Measurements from ENCODE around the gene MECP2. TPM values are rescaled to one million over a fixed set of nuclear protein-coding genes. Genes with fewer than 3 reads are reported as not detected.

The MECP2 gene
- total RNA-seq, 1 experiment from 2014 or later, result 33.0 TPM

- DNase-seq (ENCODE audit: extremely low read depth, low read depth), result no peak
Observed at GRCh38 chrX:154064637-154065435, 32.7 kb downstream of the MECP2 start.

GRCh38 chrX:154063234-154063633 lies 34.3 kb downstream of the MECP2 start:
- no peak for DNase-seq (ENCODE audit: extremely low read depth, low read depth)

- DNase-seq (ENCODE audit: extremely low read depth, low read depth), result no peak
Observed at GRCh38 chrX:154061801-154062200, 35.7 kb downstream of the MECP2 start.

- DNase-seq (ENCODE audit: extremely low read depth, low read depth), result no peak
Observed at GRCh38 chrX:154059729-154060245, 37.7 kb downstream of the MECP2 start.

GRCh38 chrX:154059231-154059630 lies 38.3 kb downstream of the MECP2 start:
- no peak for DNase-seq (ENCODE audit: extremely low read depth, low read depth)

GRCh38 chrX:154058214-154058997 lies 39.1 kb downstream of the MECP2 start:
- DNase-seq (ENCODE audit: extremely low read depth, low read depth), result no peak

- no peak for DNase-seq (ENCODE audit: extremely low read depth, low read depth)
Observed at GRCh38 chrX:154057791-154058190, 39.7 kb downstream of the MECP2 start.

- DNase-seq (ENCODE audit: extremely low read depth, low read depth), result no peak
Observed at GRCh38 chrX:154056770-154057241, 40.7 kb downstream of the MECP2 start.

GRCh38 chrX:154051201-154051810 lies 46.2 kb downstream of the MECP2 start:
- peak; percentile 42 for DNase-seq (ENCODE audit: extremely low read depth, low read depth)

GRCh38 chrX:154050113-154050495 lies 47.4 kb downstream of the MECP2 start:
- DNase-seq (ENCODE audit: extremely low read depth, low read depth), result no peak

GRCh38 chrX:154049209-154050112 lies 48.1 kb downstream of the MECP2 start:
- DNase-seq (ENCODE audit: extremely low read depth, low read depth), result no peak

GRCh38 chrX:154048398-154048797 lies 49.1 kb downstream of the MECP2 start:
- no peak for DNase-seq (ENCODE audit: extremely low read depth, low read depth)

- no peak for DNase-seq (ENCODE audit: extremely low read depth, low read depth)
Observed at GRCh38 chrX:154046940-154047610, 50.4 kb downstream of the MECP2 start.

- DNase-seq (ENCODE audit: extremely low read depth, low read depth), result no peak
Observed at GRCh38 chrX:154046031-154046781, 51.3 kb downstream of the MECP2 start.

GRCh38 chrX:154044091-154044490 lies 53.4 kb downstream of the MECP2 start:
- DNase-seq (ENCODE audit: extremely low read depth, low read depth), result no peak

- DNase-seq (ENCODE audit: extremely low read depth, low read depth), result no peak
Observed at GRCh38 chrX:154043003-154043763, 54.3 kb downstream of the MECP2 start.

- DNase-seq (ENCODE audit: extremely low read depth, low read depth), result no peak
Observed at GRCh38 chrX:154040863-154041262, 56.7 kb downstream of the MECP2 start.

- no peak for DNase-seq (ENCODE audit: extremely low read depth, low read depth)
Observed at GRCh38 chrX:154040307-154040756, 57.2 kb downstream of the MECP2 start.
